ENCODE data around the gene STAT6. TPM values are rescaled to one million over a fixed set of nuclear protein-coding genes. Genes with fewer than 3 reads are reported as not detected.

The STAT6 gene
- total RNA-seq, 1 donor from 2014 or later: 12.9 TPM

DNA sequence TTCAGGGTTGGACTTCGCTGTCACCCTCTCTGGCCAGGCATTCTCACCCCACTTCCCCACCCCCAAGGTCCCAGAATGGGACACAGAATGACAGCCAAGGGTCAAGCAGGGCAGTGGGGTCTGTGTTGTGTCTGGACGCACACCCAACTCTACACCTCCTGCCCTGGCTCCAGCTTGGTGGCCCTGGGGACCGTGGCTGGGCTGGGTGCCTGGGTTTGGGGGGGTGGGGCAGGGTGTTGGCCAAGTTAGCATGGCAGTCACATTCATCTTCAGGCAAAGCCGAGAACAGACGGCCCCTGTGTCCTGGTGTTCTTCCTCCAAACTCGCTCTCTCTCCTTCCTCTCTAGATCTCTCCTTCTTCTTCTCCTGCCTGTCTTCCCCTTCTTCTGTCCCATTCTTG lies 22.8 kb upstream of the STAT6 start:
- no peak overlapping the region for H3K9ac ChIP-seq
- H3K27ac ChIP-seq: peak overlapping the region; percentile 35
- peaks cover 72% of the 10 kb centered on the region for H3K4me1 Mint-ChIP-seq
- peaks cover 89% of the 10 kb centered on the region for H3K79me2 ChIP-seq (ENCODE audit: low read depth)
- peaks cover 2% of the 10 kb centered on the region for H3K27me3 Mint-ChIP-seq (ENCODE audit: insufficient read depth, low read depth)
- peaks cover 4% of the 10 kb centered on the region for H3K36me3 Mint-ChIP-seq
- H3K36me3 ChIP-seq: no peaks in the 10 kb centered on the region
- H3K9me3 Mint-ChIP-seq: no peaks in the 10 kb centered on the region
- H3K9me3 ChIP-seq (ENCODE audit: low read depth): no peaks in the 10 kb centered on the region
- H4K20me1 ChIP-seq (ENCODE audit: low read depth): peaks cover 94% of the 10 kb centered on the region
- H3F3A ChIP-seq (ENCODE audit: low read depth): peaks cover 25% of the 10 kb centered on the region
- H2AFZ ChIP-seq (replicated peaks): no peak overlapping the region
- no peak overlapping the region for H3K4me2 ChIP-seq
- no peaks in the 10 kb centered on the region for H3K27me3 ChIP-seq
- no peak for DNase-seq (ENCODE audit: low spot score)
- peak overlapping the region; percentile 31 for H3K27ac Mint-ChIP-seq
- peaks cover 55% of the 10 kb centered on the region for H3K4me1 ChIP-seq
- TF ChIP-seq EZH2phosphoT487 (IDR thresholded peaks at IDR 0.05) (no peak), EZH2 (IDR thresholded peaks at IDR 0.05) (no peak)
- TF ChIP-seq, protein P1, sequence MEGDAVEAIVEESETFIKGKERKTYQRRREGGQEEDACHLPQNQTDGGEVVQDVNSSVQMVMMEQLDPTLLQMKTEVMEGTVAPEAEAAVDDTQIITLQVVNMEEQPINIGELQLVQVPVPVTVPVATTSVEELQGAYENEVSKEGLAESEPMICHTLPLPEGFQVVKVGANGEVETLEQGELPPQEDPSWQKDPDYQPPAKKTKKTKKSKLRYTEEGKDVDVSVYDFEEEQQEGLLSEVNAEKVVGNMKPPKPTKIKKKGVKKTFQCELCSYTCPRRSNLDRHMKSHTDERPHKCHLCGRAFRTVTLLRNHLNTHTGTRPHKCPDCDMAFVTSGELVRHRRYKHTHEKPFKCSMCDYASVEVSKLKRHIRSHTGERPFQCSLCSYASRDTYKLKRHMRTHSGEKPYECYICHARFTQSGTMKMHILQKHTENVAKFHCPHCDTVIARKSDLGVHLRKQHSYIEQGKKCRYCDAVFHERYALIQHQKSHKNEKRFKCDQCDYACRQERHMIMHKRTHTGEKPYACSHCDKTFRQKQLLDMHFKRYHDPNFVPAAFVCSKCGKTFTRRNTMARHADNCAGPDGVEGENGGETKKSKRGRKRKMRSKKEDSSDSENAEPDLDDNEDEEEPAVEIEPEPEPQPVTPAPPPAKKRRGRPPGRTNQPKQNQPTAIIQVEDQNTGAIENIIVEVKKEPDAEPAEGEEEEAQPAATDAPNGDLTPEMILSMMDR (IDR thresholded peaks at IDR 0.05): no peak
- H3K4me3 Mint-ChIP-seq: peak overlapping the region; percentile 41
- no peak overlapping the region for H3K4me3 ChIP-seq

DNA sequence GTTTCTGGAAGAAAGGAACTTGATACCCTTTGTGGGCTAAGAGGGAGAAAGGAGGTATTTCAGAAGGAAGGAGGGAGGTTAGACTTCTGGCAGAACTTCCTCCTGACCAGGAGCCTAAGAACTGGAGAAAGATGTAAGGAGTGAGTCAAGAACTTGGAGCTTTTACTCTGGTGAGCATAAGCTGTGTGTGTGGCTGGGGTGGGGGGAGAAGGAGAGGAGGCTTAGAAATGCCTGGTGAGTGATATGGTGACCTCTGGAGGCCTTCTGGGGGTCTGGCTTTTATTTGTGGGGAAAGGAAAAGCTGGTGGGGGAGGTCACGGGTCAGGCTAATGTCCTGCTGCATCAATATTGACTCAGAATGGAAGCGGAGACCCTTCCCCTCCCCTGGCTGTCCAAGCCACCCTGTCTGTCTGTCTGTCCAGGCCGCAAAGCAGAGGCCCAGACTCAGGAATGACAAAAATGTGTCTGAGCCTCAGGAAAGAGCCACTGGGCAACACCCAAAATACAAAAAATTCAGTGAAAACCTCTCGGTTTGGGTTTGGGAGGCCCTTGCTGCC lies 21.9 kb upstream of the STAT6 start:
- Histone ChIP-seq H3K36me3 (no peaks in the 10 kb centered on the region), H3K9ac (no peak overlapping the region), H3F3A (ENCODE audit: low read depth) (peaks cover 26% of the 10 kb centered on the region), H3K9me3 (ENCODE audit: low read depth) (no peaks in the 10 kb centered on the region), H3K4me2 (peak overlapping the region; percentile 36), H4K20me1 (ENCODE audit: low read depth) (peaks cover 87% of the 10 kb centered on the region), H3K27ac (no peak overlapping the region), H3K27me3 (no peaks in the 10 kb centered on the region), H2AFZ (replicated peaks) (no peak overlapping the region), H3K4me3 (no peak overlapping the region), H3K79me2 (ENCODE audit: low read depth) (peaks cover 95% of the 10 kb centered on the region), H3K4me1 (peaks cover 55% of the 10 kb centered on the region)
- Mint-ChIP-seq H3K9me3 (no peaks in the 10 kb centered on the region), H3K27ac (peak overlapping the region; percentile 11), H3K4me1 (peaks cover 66% of the 10 kb centered on the region), H3K36me3 (no peaks in the 10 kb centered on the region), H3K27me3 (ENCODE audit: insufficient read depth, low read depth) (peaks cover 2% of the 10 kb centered on the region), H3K4me3 (peak overlapping the region; percentile 1)
- peak; percentile 28 for DNase-seq (ENCODE audit: low spot score)
- TF ChIP-seq EZH2 (IDR thresholded peaks at IDR 0.05) (no peak), EZH2phosphoT487 (IDR thresholded peaks at IDR 0.05) (no peak)
- TF ChIP-seq, protein P1 (IDR thresholded peaks at IDR 0.05): no peak

DNA sequence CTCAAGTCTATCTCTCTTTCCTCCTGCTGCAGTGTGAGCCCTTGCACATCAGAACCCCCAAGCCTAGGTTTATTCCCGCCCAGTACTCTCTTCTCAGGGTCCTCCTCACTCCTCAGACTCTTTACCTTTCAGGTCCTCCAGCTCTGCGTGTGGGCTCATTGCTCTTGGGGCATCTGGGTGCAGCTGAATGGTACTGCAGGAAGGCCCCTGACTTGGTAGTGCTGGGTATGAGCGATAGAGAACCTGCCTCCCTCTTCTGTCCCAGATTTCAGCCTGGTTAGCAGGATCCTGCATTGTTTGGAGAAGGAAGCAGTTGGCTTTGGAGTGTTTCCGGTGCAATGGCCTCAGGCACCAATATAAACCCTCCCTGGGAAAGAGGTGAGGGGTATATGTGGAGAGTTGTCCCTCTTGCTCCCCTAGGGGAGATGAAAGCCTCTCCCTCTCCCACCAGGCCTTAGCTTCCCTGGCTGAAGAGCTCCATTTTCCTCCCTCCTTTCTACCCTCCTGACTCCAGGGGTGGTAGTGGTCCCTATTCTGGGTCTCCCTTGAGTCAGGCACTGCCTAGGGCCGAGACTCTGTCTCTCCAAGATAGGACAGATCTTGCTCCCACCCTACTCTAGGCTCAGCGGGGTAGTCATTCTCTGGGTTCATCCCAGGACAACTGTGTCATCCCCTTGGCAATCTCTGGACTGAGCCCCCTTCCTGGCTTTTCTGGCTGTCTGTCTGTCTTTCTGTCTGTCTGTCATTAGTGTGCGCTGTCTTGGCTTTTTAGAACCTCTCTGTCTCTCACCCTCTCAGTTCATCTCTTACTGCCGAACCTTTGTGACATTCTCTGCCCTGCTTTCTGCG lies 21.0 kb upstream of the STAT6 start:
- Mint-ChIP-seq H3K4me1 (peaks cover 69% of the 10 kb centered on the region), H3K4me3 (peak overlapping the region; percentile 1), H3K27ac (no peak overlapping the region), H3K27me3 (ENCODE audit: insufficient read depth, low read depth) (peaks cover 2% of the 10 kb centered on the region), H3K9me3 (no peaks in the 10 kb centered on the region), H3K36me3 (no peaks in the 10 kb centered on the region)
- no peaks in the 10 kb centered on the region for H3K36me3 ChIP-seq
- H3K4me1 ChIP-seq: peaks cover 55% of the 10 kb centered on the region
- H3K9me3 ChIP-seq (ENCODE audit: low read depth): no peaks in the 10 kb centered on the region
- DNase-seq (ENCODE audit: low spot score): no peak
- no peaks in the 10 kb centered on the region for H3K27me3 ChIP-seq
- no peak overlapping the region for H2AFZ ChIP-seq (replicated peaks)
- H3K27ac ChIP-seq: no peak overlapping the region
- H3K79me2 ChIP-seq (ENCODE audit: low read depth): peaks cover 86% of the 10 kb centered on the region
- peaks cover 77% of the 10 kb centered on the region for H4K20me1 ChIP-seq (ENCODE audit: low read depth)
- H3K9ac ChIP-seq: no peak overlapping the region
- H3F3A ChIP-seq (ENCODE audit: low read depth): peaks cover 35% of the 10 kb centered on the region
- H3K4me3 ChIP-seq: no peak overlapping the region
- no peak for TF ChIP-seq EZH2phosphoT487 (IDR thresholded peaks at IDR 0.05)
- TF ChIP-seq, protein P1 (IDR thresholded peaks at IDR 0.05): no peak
- no peak for TF ChIP-seq EZH2 (IDR thresholded peaks at IDR 0.05)
- H3K4me2 ChIP-seq: peak overlapping the region; percentile 36

All from neural progenitor cell (in vitro differentiated cells).